KBM-7 (cell line): ENCODE results near the gene A3GALT2.
"Not testable (repeated sequence)": the region's sequence is repeated elsewhere in the genome, so short reads cannot be mapped to it uniquely, and the experiment has no call there.

Experiments
- DNase-seq: peaks from one replicate; pipeline ENCODE4 v3.0.0-alpha.2; 2015
- in situ Hi-C: fragments of 300-500 bp; cut with MboI; formaldehyde crosslinking; loops from 2 replicates; pipeline ENCODE4 v1.14.3; 2020; ENCODE audit warnings: low sequenced_read_pairs, low pct_unique_long_range_greater_than_20kb, mixed read lengths

Gene A3GALT2

DNA sequence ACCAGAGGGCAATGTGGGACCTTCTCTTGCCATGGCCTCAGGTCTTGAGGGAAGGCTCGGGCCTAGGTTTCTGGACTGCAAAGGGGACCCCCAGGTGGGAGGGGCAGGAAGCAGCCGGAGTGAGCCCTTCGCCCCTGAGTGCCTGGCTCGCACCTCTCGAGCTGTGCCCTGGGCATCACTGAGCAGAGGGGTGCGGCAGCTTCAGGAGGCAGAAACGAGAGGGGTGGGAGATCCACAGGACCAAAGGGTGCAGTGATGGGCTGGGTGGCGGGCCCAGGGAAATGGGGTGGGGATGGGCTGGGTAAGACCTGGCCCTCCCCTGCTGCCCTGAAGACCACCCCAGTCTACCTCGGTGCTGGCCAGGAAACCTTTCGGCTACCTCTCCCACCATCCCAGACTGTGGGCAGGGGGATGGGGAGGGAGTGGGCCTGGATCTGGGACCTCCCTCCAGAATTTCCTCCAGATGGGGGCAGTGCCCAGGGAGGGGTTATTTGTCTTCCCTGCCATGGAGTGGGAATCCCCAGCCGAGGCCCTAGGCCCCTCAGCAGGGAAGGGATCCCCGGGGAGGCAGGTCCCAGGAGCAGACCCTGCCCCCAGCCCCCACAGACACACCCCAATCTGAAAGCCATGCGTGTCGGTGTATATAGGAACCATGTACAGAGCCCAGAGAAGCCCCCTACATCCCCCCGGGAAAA lies 21.3 kb downstream of the A3GALT2 start:
- in situ Hi-C loops = no loop called here
- no peak for DNase-seq

DNA sequence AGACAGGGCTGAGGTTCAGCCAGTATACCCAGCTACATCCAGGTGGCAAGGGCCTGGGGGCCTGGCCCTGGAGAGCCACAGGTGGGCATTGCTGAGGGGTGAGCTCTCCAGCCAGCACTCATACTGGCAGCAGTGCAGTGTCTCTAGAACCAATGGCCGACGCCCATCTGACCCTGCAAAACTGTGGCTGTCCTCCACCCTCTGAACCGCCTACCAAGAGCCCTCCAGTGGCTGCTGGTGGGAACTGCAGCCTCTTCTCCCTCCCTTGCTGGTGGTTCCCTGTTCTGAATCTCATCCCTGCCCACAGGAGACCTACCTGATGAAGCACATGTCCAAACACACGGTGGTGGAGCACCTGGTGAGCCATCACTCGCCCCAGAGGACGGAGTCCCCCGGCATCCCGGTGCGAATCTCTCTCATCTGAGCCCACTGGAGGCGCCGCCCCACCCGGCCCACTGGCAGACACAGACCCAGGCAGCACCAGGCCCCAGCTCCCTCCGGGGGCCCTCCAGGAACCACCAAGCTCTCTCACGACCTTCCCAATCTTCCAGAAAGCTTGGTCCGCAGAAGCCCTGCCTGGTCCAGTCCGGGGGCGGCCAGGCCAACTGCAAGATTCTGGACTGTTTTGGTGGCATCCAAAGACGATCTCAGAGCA lies 22.1 kb downstream of the A3GALT2 start:
- in situ Hi-C loops = no loop called here
- peak; percentile 82 for DNase-seq

- in situ Hi-C loops = no loop called here
Observed at GRCh38 chr1:33297911-33298622, 22.8 kb downstream of the A3GALT2 start.

DNA sequence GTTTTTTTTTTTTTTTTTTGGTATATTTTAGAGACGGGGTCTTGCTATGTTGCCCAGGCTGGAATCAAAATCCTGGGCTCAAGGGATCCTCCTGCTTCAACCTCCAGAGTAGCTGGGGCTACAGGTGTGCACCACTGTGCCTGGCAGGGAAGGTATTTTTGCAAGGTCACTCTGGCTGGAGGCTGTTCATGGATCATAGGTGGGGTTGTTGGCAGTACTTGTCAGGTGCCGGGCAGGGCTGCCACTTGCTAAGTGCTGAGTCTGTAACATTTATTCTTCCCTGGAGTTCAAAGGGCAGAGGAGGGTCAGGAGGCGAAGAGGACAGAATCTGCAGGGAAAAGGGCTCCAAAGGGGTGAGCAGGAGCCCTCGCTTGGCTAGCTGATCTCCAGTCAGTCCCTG lies 24.1 kb downstream of the A3GALT2 start:
- in situ Hi-C loops = no loop called here
- DNase-seq = no peak

More at GRCh38 chr1:33297911-33298622, 22.8 kb downstream of the A3GALT2 start:
- no peak for DNase-seq

DNA sequence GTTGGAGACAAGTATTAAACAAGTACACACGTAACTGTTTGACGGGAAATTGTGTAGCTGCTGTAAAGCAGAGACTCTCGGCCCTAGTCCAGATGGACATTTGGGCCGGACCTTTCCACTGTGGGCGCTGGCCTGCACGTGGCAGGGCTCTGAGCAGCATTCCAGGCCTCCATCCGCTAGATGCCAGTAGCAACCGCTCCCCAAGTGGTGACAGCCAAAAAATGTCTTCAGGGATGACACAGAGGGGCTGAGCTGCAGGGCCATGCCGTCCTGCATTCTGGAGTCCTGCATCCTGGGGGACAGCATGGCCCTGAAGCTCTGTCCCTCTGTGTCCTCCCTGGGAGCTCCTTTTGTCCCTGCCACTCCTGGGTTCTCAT lies 24.8 kb downstream of the A3GALT2 start:
- in situ Hi-C loops = no loop called here
- no peak for DNase-seq

DNA sequence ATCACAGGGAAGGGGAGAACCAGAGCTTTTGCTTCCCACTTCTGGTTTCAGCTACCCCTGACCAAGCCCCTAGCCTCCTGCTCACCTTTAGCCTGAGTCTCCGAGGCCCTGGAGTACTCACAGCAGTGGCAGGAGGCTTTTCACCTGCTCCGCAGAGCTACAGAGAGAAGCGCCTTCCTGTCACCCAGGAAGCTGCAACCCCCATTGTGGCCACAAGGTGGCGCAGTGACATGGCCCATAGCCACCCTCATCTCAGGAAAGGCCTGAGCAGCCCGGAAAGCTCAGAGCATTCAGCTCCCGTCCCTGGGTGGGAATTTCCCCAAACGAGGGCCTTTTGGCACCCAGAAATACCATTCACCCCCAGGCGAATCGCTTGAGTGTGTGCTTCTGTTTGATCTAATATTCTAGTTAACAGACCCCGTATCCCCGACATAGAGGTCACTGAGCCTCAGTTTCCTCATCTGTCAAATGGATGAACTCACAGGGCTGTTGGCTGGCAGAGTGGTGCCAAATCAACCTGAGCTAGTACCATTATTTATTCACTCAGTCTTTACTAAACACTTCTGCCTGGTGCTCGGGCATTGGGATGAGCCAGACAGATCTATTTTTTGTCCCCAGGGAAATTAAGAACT lies 25.3 kb downstream of the A3GALT2 start:
- DNase-seq = peak; percentile 77
- in situ Hi-C loops = no loop called here

GRCh38 chr1:33295023-33295422 lies 25.9 kb downstream of the A3GALT2 start:
- in situ Hi-C loops = no loop called here
- no peak for DNase-seq

DNA sequence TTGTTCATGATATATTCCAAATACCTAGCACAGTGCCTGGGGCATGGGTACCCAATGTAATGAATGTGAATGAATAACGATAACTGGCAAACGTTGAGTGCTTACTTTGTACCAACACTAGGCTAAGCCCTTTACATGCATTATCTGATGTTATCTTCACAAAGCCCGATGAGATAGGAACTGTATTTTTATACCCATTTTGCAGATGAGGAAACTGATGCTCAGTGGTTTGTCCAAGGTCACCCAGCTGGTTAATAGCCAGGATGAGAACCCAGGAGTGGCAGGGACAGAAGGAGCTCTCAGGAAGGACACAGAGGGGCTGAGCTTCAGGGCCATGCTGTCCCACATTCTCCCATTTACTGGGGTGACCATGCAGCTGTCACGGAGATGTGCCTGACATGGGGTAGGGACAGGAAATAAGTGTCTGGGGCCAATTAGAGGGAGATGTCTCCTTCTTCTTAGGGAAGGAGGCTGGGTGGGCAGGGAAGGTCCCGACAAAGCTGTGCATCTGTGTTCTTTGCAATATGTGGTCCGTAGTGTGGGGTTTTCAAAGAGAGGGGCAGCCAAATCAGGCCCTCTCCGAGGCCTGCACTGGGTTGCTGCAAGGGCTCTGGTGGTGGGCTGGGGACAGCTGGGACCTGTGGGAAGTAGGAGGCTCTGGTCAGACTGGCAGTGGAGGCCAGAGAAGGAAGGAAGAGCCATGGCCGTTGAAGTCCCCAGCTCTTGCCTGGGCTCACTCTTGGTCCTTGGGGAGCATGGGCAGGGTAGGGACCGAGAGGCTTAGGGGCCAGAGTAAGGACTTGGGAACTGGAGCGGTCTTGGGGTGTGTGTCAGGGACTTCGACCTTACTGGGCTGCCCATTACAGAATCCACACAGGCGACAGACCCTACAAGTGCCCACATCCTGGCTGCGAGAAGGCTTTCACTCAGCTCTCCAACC lies 26.6 kb downstream of the A3GALT2 start:
- no peak for DNase-seq
- in situ Hi-C loops = no loop called here

DNA sequence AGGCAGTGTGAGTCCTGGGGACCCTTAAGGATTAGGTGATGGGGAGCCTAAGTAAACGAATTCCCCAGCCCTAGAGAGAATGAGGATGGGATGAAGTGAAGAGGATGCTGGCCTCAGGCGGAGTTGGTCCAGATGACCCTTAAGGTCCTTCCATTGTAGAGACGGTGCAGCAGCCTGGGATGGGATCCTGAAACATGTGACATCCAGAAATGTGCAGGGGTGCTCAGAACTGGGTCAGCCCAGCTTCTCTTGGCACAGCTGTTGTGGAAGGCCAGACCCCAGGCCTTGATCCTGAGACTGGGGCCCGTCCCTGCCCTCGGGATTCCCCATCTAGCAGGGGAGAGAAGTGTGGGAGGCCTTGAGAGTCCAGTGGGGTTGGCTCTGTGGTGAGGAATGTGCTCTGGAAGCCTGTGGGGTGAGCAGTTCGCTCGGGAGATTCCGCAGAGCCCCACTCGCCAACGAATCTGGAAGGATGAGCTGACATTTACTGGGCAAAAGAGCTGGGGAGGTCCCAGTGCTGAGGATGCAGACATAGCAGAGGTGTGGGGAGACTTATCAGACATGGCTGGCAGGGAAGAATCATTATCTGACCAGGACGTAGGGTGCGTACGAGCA lies 28.1 kb downstream of the A3GALT2 start:
- DNase-seq = no peak
- in situ Hi-C loops = no loop called here

DNA sequence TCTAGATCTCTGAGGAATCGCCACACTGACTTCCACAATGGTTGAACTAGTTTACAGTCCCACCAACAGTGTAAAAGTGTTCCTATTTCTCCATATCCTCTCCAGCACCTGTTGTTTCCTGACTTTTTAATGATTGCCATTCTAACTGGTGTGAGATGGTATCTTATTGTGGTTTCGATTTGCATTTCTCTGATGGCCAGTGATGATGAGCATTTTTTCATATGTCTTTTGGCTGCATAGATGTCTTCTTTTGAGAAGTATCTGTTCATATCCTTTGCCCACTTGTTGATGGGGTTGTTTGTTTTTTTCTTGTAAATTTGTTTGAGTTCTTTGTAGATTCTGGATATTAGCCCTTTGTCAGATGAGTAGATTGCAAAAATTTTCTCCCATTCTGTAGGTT lies 30.3 kb downstream of the A3GALT2 start:
- in situ Hi-C loops, DNase-seq: not testable (repeated sequence)

GRCh38 chr1:33289858-33290154 lies 31.1 kb downstream of the A3GALT2 start:
- DNase-seq = no peak
- in situ Hi-C loops = no loop called here

DNA sequence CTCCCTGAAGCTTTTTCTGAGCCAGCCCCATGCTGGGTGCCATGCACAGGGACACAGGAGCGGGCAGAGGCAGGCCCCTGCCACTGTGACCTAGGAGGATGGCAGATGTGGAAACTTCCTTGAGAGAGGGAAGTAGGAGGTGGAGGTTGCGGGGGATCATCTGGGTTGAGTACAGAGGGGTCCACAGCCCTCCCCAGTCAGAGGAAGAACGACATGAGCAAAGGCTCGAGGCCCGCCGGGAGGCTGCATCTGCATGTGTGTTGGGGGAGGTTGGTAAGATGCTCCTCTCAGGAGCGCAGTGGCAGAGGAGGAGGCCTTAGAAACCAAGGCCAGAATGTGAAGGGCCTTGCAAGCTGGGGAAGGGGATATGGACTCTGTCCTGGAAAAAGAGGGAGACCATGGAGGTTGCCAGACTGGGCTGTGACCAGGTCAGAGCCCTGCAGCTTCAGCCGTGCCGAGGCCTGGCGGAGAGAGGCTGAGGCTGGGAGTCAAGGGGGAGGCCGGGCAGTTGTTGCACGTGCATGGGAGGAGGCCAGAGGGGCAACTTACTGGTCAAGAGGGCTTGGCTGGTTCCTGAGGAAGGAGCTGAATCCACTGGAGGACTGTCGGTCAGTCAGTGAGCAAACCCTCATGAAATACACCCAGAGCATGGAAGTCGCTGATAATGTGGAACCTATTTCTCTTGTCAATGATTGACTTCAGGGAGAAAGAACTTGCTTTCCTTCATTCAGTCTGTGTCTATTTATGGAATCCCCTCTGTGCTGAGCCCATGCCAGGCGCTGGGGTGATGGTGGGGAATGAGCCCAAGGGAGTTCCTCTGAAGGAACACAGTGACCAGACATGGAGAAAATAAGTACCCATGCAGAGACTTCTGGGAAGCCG lies 31.7 kb downstream of the A3GALT2 start:
- DNase-seq = no peak
- in situ Hi-C loops = no loop called here

DNA sequence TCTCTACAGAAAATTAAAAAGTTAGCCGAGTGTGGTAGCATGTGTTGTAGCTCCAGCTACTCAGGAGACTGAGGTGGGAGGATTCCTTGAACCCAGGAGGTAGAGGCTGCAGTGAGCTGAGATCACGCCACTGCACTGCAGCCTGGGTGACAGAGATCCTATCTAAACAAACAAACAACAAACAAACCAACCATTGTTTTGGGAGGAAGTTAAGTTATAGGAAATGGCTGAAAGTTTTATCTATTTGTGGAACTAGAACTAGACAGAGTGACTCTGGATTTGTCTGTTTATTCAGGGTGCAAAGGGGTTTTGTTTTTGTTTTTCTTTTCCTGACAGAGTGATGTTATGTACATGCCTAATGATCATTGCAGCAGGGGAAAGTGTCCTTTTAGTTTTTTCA lies 33.6 kb downstream of the A3GALT2 start:
- DNase-seq = no peak
- in situ Hi-C loops = no loop called here

- DNase-seq = no peak
- in situ Hi-C loops = no loop called here
Observed at GRCh38 chr1:33286451-33287185, 34.3 kb downstream of the A3GALT2 start.

- in situ Hi-C loops = no loop called here
- DNase-seq = no peak
Observed at GRCh38 chr1:33284049-33284448, 36.8 kb downstream of the A3GALT2 start.

GRCh38 chr1:33282791-33283190 lies 38.1 kb downstream of the A3GALT2 start:
- DNase-seq = no peak
- in situ Hi-C loops = no loop called here
